Measurements from ENCODE around the gene NCOA5.

NCOA5 gene

GRCh38 chr20:46081074-46081473, 8.7 kb downstream of the NCOA5 start:
- no peak for TF ChIP-seq CTCF (IDR thresholded peaks at IDR 0.05)
- no peak overlapping the region for H3K27ac ChIP-seq
- no peak for DNase-seq (ENCODE audit: low spot score)
- H3K4me3 ChIP-seq: no peak overlapping the region

- no peak for TF ChIP-seq CTCF (IDR thresholded peaks at IDR 0.05)
- no peak overlapping the region for H3K4me3 ChIP-seq
- DNase-seq (ENCODE audit: low spot score): no peak
- no peak overlapping the region for H3K27ac ChIP-seq
Measured at GRCh38 chr20:46078954-46079353, 10.8 kb downstream of the NCOA5 start.

- TF ChIP-seq CTCF (IDR thresholded peaks at IDR 0.05): no peak
- DNase-seq (ENCODE audit: low spot score): no peak
- Histone ChIP-seq H3K4me3 (no peak overlapping the region), H3K27ac (no peak overlapping the region)
Measured at GRCh38 chr20:46077642-46078305, 12.0 kb downstream of the NCOA5 start.

GRCh38 chr20:46076806-46077205, 13.0 kb downstream of the NCOA5 start:
- no peak for DNase-seq (ENCODE audit: low spot score)
- TF ChIP-seq CTCF (IDR thresholded peaks at IDR 0.05): no peak
- Histone ChIP-seq H3K27ac (no peak overlapping the region), H3K4me3 (no peak overlapping the region)

- Histone ChIP-seq H3K4me3 (no peak overlapping the region), H3K27ac (no peak overlapping the region)
- DNase-seq (ENCODE audit: low spot score): no peak
- TF ChIP-seq CTCF (IDR thresholded peaks at IDR 0.05): no peak
Measured at GRCh38 chr20:46074006-46074405, 15.8 kb downstream of the NCOA5 start.

- DNase-seq (ENCODE audit: low spot score): no peak
- H3K27ac ChIP-seq: no peak overlapping the region
- no peak overlapping the region for H3K4me3 ChIP-seq
- TF ChIP-seq CTCF (IDR thresholded peaks at IDR 0.05): no peak
Measured at GRCh38 chr20:46073443-46073842, 16.3 kb downstream of the NCOA5 start.

- H3K27ac ChIP-seq: no peak overlapping the region
Measured at GRCh38 chr20:46073024-46073423, 16.7 kb downstream of the NCOA5 start.

More at GRCh38 chr20:46073024-46073423, 16.7 kb downstream of the NCOA5 start:
- H3K4me3 ChIP-seq: no peak overlapping the region
- TF ChIP-seq CTCF (IDR thresholded peaks at IDR 0.05): no peak
- no peak for DNase-seq (ENCODE audit: low spot score)

All from coronary artery (tissue), 2 donors.